Pancreas (tissue), 10 donors: ENCODE measurements around the gene SEPTIN3. TPM values are rescaled to one million over a fixed set of nuclear protein-coding genes. Genes with fewer than 3 reads are reported as not detected.

Experiments
- ATAC-seq, 4 donors: fragments of 200-7000 bp; cut with Tn5 transposase; one replicate each; pipeline versions ENCODE4 v1.8.0 to v1.9.1; 2020; ENCODE audit warnings: mild to moderate bottlenecking in 4 of 4, moderate library complexity in 4 of 4
- DNase-seq, 6 donors: peaks; one replicate each; pipeline ENCODE4 v3.0.0-alpha.2; 2020
- FAIRE-seq: peaks from 2 replicates; lab custom pipeline; 2012; peaks lifted over from hg19 to GRCh38; lab: Jason Lieb, UNC
- H3K27ac ChIP-seq, 4 donors: fragments of 200-600 bp; sonication (generic); 1 replicate in 3 of 4; 2 replicates in 1 of 4; pipeline versions ENCODE4 v1.5.0 to v1.8.0; 2020
- H3K27me3 ChIP-seq, 4 donors: fragments of 200-600 bp; one replicate each; pipeline ENCODE4 v1.8.0; 2021
- H3K36me3 ChIP-seq, 3 donors: fragments of 200-600 bp; sonication (generic) in 1 of 3; one replicate each; pipeline versions ENCODE4 v1.5.0 to v1.8.0; 2020 to 2021
- H3K4me1 ChIP-seq, 3 donors: fragments of 200-600 bp; one replicate each; pipeline ENCODE4 v1.8.0; 2021
- H3K4me3 ChIP-seq, 4 donors: fragments of 200-600 bp; sonication (generic) in 2 of 4; one replicate each; pipeline versions ENCODE4 v1.5.0 to v1.8.0; 2020 to 2021
- H3K9me3 ChIP-seq, 4 donors: fragments of 200-600 bp; one replicate each; pipeline ENCODE4 v1.8.0; 2021
- CTCF ChIP-seq, 4 donors: fragments of 200-600 bp; sonication (generic) in 3 of 4; IDR thresholded peaks; one replicate each; pipeline versions ENCODE4 v1.5.0 to v1.8.0; 2021; ENCODE audit warnings: antibody characterized with exemption in 4 of 4
- WGBS, 2 donors: extraction: QIAGEN DNeasy Blood & Tissue Kit; methylation state at CpG; one replicate each; pipeline ENCODE4 v1.1.7; 2013; 5-methylcytosine and 5-hydroxymethylcytosine counted together
- intact Hi-C, 3 donors: fragments of 100-400 bp; cut with DNase I; formaldehyde crosslinking; loops; one replicate each; pipeline versions ENCODE4 v1.11.1 to v1.14.2; 2022
- polyA plus RNA-seq, 2 donors: library from polyadenylated mRNA; stranded (reverse); fragments of 200-250 nt; gene quantifications; one replicate each; pipeline ENCODE4 v1.2.3, GENCODE V29; 2013
- total RNA-seq, 6 donors: library from RNA; stranded (reverse); fragmentation: NEBNext Ultra II Directional in 4 of 6; extraction: Animal tissue kit (Norgen Biotek cat#: 25700) in 4 of 6; gene quantifications; one replicate each; pipeline versions ENCODE4 v1.2.1 to v1.2.4, GENCODE V29; 2021 to 2023
- donor health status: healthy with polysubstance abuse.
- donor health status: DM: no; HTN: no; CAD: no; lungs with moderate emphysema.
- donor health status: DM: no; HTN: no; CAD: no.
- donor health status: control.
- donor health status: control.
- donor health status: Bipolar disorder and iron deficiency.
- donor health status: DM: yes; HTN: yes; CAD: no.
- donor health status: DM: no; HTN: no; CAD: no.
- donor health status: DM: no; HTN: no; CAD: no.
- donor health status: DM: yes; HTN: yes; CAD: no.

The SEPTIN3 gene
- total and polyA plus RNA-seq, 8 donors = 0.22 to 8.5 (median 1.3) TPM

GRCh38 chr22:42007922-42008321 lies 38.7 kb downstream of the SEPTIN3 start:
- 67 to 69% methylated on average over 4 of the region's 4 CpGs for WGBS, 2 donors
- intact Hi-C loops = no loop called here
- H3K4me1 ChIP-seq = no peaks in the 10 kb centered on the region
- no peak overlapping the region for H3K27ac ChIP-seq
- H3K36me3 ChIP-seq = no peaks in the 10 kb centered on the region
- no peak overlapping the region for H3K4me3 ChIP-seq
- DNase-seq (no peak), FAIRE-seq (no peak), ATAC-seq (no peak)
- no peak for TF ChIP-seq CTCF (IDR thresholded peaks at IDR 0.05)
- no peaks in the 10 kb centered on the region for H3K9me3 ChIP-seq
- H3K27me3 ChIP-seq = no peaks in the 10 kb centered on the region

DNA sequence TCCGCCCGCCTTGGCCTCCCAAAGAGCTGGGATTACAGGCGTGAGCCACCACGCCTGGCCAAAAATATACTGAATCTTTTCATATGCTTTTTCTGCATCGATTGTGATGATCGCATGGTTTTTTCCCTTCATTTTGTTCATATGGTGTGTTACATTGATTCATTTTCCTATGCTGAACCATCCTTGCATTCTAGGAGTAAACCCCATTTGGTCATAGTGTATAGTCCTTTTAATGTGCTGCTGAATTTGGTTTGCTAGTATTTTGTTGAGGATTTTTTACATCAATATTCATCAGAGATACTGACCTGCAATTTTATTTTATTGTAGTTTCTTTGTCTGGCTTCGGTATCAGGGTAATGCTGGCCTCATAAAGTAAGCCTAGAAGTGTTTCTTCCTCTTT lies 41.5 kb downstream of the SEPTIN3 start:
- Histone ChIP-seq H3K27ac (no peak overlapping the region), H3K9me3 (no peaks in the 10 kb centered on the region), H3K4me1 (no peaks in the 10 kb centered on the region), H3K4me3 (no peak overlapping the region), H3K36me3 (no peaks in the 10 kb centered on the region), H3K27me3 (no peaks in the 10 kb centered on the region)
- ATAC-seq (no peak), FAIRE-seq (no peak), DNase-seq (no peak)
- WGBS, 2 donors = 81 to 96% methylated on average over 7 of the region's 7 CpGs
- no peak for TF ChIP-seq CTCF (IDR thresholded peaks at IDR 0.05)
- intact Hi-C loops = no loop called here

DNA sequence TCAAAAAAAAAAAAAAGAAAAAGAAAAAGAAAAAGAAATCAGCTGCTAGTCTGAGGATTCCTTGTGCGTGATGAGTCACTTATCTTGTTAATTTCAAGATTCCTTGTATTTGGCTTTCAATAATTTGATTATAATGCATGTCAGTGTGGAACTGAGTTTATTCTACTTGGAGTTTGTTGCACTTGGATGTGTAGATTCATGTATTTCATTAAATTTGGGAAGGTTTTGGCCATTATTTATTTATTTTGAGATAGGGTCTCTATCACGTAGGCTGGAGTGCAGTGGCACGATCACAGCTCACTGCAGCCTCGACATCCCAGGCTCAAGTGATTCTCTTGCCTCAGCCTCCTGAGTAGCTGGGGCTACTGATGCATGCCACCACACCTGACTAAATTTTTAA lies 44.1 kb downstream of the SEPTIN3 start:
- Histone ChIP-seq H3K36me3 (no peaks in the 10 kb centered on the region), H3K4me1 (no peaks in the 10 kb centered on the region), H3K27me3 (no peaks in the 10 kb centered on the region), H3K9me3 (no peaks in the 10 kb centered on the region), H3K27ac (no peak overlapping the region), H3K4me3 (no peak overlapping the region)
- 82 to 93% methylated on average over 4 of the region's 4 CpGs for WGBS, 2 donors
- ATAC-seq (no peak), DNase-seq (no peak), FAIRE-seq (no peak)
- no peak for TF ChIP-seq CTCF (IDR thresholded peaks at IDR 0.05)
- intact Hi-C loops = no loop called here

DNA sequence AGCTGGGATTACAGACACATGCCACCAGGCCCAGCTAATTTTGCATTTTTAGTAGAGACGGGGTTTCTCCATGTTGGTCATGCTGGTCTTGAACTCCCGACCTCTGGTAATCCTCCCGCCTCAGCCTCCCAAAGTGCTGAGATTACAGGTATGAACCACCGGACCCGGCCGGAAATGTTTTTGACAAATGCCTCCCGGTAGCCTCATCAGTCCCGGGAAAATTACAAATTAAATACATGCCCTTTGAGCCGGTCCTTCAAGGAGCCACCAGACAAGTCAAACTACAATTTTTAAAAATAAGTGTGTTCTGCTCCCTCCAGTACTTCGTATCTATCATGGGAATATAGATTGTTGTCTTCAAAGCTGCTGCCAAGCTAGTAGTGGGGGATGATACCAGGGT lies 46.9 kb downstream of the SEPTIN3 start:
- FAIRE-seq = no peak

DNA sequence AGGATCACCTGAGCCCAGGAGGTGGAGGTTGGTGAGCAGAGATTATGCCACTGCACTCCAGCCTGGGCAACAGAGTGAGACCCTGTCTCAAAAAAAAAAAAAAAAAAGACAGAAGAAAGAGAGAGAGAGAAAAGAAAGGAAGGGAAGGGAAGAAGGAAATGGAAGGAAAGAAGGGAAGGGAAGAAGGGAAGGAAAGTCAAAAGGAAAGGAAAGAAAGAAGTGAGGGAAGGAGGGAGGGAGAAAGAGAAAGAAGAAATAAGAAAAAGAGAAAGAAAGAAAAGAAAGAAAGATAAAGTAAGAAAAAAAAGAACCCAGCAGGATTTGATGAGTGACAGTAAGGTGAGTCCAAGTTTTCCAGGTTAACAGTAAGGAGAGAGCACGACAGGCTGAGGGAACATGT lies 49.0 kb downstream of the SEPTIN3 start:
- FAIRE-seq (no peak), ATAC-seq (no peak), DNase-seq (no peak)
- intact Hi-C loops = no loop called here
- no peak overlapping the region for H3K4me3 ChIP-seq
- WGBS, 2 donors = 82 to 87% methylated on average over 1 of the region's 1 CpG
- no peak overlapping the region for H3K27ac ChIP-seq
- H3K27me3 ChIP-seq = no peaks in the 10 kb centered on the region
- H3K4me1 ChIP-seq = no peaks in the 10 kb centered on the region
- H3K9me3 ChIP-seq = no peaks in the 10 kb centered on the region
- no peaks in the 10 kb centered on the region for H3K36me3 ChIP-seq
- no peak for TF ChIP-seq CTCF (IDR thresholded peaks at IDR 0.05)

More for the DNA sequence above, 46.9 kb downstream of the SEPTIN3 start:
- DNase-seq (no peak), ATAC-seq (no peak)
- H3K4me3 ChIP-seq = no peak overlapping the region
- intact Hi-C loops = no loop called here
- 68 to 69% methylated on average over 10 of the region's 10 CpGs for WGBS, 2 donors
- H3K27ac ChIP-seq = no peak overlapping the region
- no peaks in the 10 kb centered on the region for H3K27me3 ChIP-seq
- no peaks in the 10 kb centered on the region for H3K4me1 ChIP-seq
- TF ChIP-seq CTCF (IDR thresholded peaks at IDR 0.05) = no peak
- H3K36me3 ChIP-seq = no peaks in the 10 kb centered on the region
- H3K9me3 ChIP-seq = no peaks in the 10 kb centered on the region

Other genes with a start within 250 kb of the SEPTIN3 start
- 1 to 10 TPM; 2.9 to 7.6 (median 4.9) TPM for gene CCDC134, start 168.8 kb upstream of the SEPTIN3 start, total RNA-seq
- gene CCDC134, start 168.8 kb upstream of the SEPTIN3 start, polyA plus RNA-seq = 1 to 10 TPM; 1.9 to 2.0 TPM
- 10 to 100 TPM; 28.2 to 44.8 (median 34.3) TPM for gene SREBF2, start 136.3 kb upstream of the SEPTIN3 start, total RNA-seq
- gene SREBF2, start 136.3 kb upstream of the SEPTIN3 start, polyA plus RNA-seq = 10 to 100 TPM; 32.7 to 37.3 TPM
- gene SHISA8, start 54.4 kb upstream of the SEPTIN3 start, total RNA-seq = not detected
- gene SHISA8, start 54.4 kb upstream of the SEPTIN3 start, polyA plus RNA-seq = not detected
- gene TNFRSF13C, start 42.6 kb upstream of the SEPTIN3 start, total RNA-seq = under 1 TPM in 4 of 6 donors, not detected in 2; 0.06 to 0.14 (median 0.12) TPM
- under 1 TPM; 0.04 to 0.05 TPM for gene TNFRSF13C, start 42.6 kb upstream of the SEPTIN3 start, polyA plus RNA-seq
- gene CENPM, start 22.3 kb upstream of the SEPTIN3 start, total RNA-seq = 1 to 10 TPM in 1 of 6 donors, under 1 TPM in 5; 0.23 to 1.7 (median 0.65) TPM
- gene CENPM, start 22.3 kb upstream of the SEPTIN3 start, polyA plus RNA-seq = under 1 TPM; 0.14 to 0.65 TPM
- 1 to 10 TPM; 1.4 to 2.8 (median 1.7) TPM for gene WBP2NL, start 29.3 kb downstream of the SEPTIN3 start, total RNA-seq
- gene WBP2NL, start 29.3 kb downstream of the SEPTIN3 start, polyA plus RNA-seq = 1 to 10 TPM; 1.3 to 1.9 TPM
- 10 to 100 TPM in 1 of 6 donors, 1 to 10 TPM in 5; 3.1 to 13.9 (median 5.7) TPM for gene NAGA, start 101.4 kb downstream of the SEPTIN3 start, total RNA-seq
- gene NAGA, start 101.4 kb downstream of the SEPTIN3 start, polyA plus RNA-seq = 1 to 10 TPM; 3.2 to 7.9 TPM
- 1 to 10 TPM; 7.4 to 9.8 (median 9.5) TPM for gene PHETA2, start 104.8 kb downstream of the SEPTIN3 start, total RNA-seq
- 10 to 100 TPM; 10.1 to 10.9 TPM for gene PHETA2, start 104.8 kb downstream of the SEPTIN3 start, polyA plus RNA-seq
- 10 to 100 TPM; 50.9 to 81.9 (median 58.1) TPM for gene SMDT1, start 110.3 kb downstream of the SEPTIN3 start, total RNA-seq
- 100 to 1,000 TPM in 1 of 2 donors, 10 to 100 TPM in 1; 53.1 to 119 TPM for gene SMDT1, start 110.3 kb downstream of the SEPTIN3 start, polyA plus RNA-seq
- 10 to 100 TPM; 16.8 to 32.4 (median 23.0) TPM for gene NDUFA6, start 121.3 kb downstream of the SEPTIN3 start, total RNA-seq
- 10 to 100 TPM; 36.6 to 44.5 TPM for gene NDUFA6, start 121.3 kb downstream of the SEPTIN3 start, polyA plus RNA-seq
- gene CYP2D6, start 161.4 kb downstream of the SEPTIN3 start, total RNA-seq = 1 to 10 TPM in 1 of 6 donors, under 1 TPM in 5; 0.35 to 1.5 (median 0.49) TPM
- 1 to 10 TPM; 3.5 to 7.3 TPM for gene CYP2D6, start 161.4 kb downstream of the SEPTIN3 start, polyA plus RNA-seq